NCI-H1105 (cell line): ENCODE data around the gene ZNF606.

Source experiments
- DNase-seq: peaks from one replicate; lab custom pipeline; 2025; lab: John Stamatoyannopoulos, UW

The ZNF606 gene

DNA sequence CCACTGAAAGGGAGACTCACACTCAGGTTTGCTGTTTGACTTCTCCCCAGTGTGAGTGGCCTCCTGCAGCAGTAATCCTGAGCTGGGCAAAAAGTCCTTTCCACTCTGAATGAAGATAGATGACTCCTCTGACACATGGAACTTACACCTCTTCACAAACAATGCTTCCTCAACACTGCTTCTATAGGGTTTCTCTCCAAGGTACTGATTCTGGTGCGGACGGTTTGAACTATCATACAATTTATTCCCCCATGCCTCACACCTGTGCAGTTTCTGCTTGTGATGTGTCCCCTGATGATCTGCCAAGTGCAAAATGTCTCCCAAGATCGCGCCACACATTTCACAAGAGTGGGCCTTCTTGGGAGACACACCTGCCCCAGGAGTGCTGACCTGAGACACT, 75.0 kb downstream of the ZNF606 start:
- no peak for DNase-seq
